Upper lobe of right lung (tissue), 1 donor: Measurements from ENCODE around the gene DHDH. TPM values are rescaled to one million over a fixed set of nuclear protein-coding genes. Genes with fewer than 3 reads are reported as not detected.
"Not testable (repeated sequence)": the region's sequence is repeated elsewhere in the genome, so short reads cannot be mapped to it uniquely, and the experiment has no call there.

Experiments
- ATAC-seq: fragments of 200-7000 bp; cut with Tn5 transposase; one replicate; pipeline ENCODE4 v1.9.1; 2020; ENCODE audit warnings: mild to moderate bottlenecking, moderate library complexity
- DNase-seq: peaks from one replicate; pipeline ENCODE4 v3.0.0-alpha.2; 2020
- H3K27ac ChIP-seq: fragments of 200-600 bp; one replicate; pipeline ENCODE4 v1.8.0; 2022
- H3K27me3 ChIP-seq: fragments of 200-600 bp; one replicate; pipeline ENCODE4 v1.8.0; 2022; ENCODE audit warnings: mild to moderate bottlenecking
- H3K36me3 ChIP-seq: fragments of 200-600 bp; one replicate; pipeline ENCODE4 v1.8.0; 2022
- H3K4me1 ChIP-seq: fragments of 200-600 bp; one replicate; pipeline ENCODE4 v1.8.0; 2022
- H3K4me3 ChIP-seq: fragments of 200-600 bp; one replicate; pipeline ENCODE4 v1.8.0; 2022; ENCODE audit warnings: mild to moderate bottlenecking
- H3K9me3 ChIP-seq: fragments of 200-600 bp; one replicate; pipeline ENCODE4 v1.8.0; 2022
- intact Hi-C: fragments of 100-400 bp; cut with DNase I; formaldehyde crosslinking; loops from one replicate; pipeline ENCODE4 v1.11.0; 2022
- long read RNA-seq: library from polyadenylated mRNA; unstranded; transcript quantifications from one replicate; pipeline ENCODE4 v2.0.0, GENCODE V29; 2021
- total RNA-seq: library from RNA; stranded (reverse); fragmentation: NEBNext Ultra II Directional; extraction: Animal tissue kit (Norgen Biotek cat#: 25700); gene quantifications from one replicate; pipeline ENCODE4 v1.2.1, GENCODE V29; 2021
- TF ChIP-seq, protein P1 (sequence below): fragments of 200-600 bp; IDR thresholded peaks from one replicate; pipeline ENCODE4 v1.8.0; 2022; ENCODE audit warnings: antibody characterized with exemption
- donor health status: DM: no; HTN: yes; CAD: no; lungs with severe emphysema.

Gene DHDH
- 3.0 TPM for total RNA-seq
- long read RNA-seq, partial matches to known transcripts = 1 of 2 reads
- long read RNA-seq, other reads (novel, unspliced or antisense) = 0 of 2 reads

DNA sequence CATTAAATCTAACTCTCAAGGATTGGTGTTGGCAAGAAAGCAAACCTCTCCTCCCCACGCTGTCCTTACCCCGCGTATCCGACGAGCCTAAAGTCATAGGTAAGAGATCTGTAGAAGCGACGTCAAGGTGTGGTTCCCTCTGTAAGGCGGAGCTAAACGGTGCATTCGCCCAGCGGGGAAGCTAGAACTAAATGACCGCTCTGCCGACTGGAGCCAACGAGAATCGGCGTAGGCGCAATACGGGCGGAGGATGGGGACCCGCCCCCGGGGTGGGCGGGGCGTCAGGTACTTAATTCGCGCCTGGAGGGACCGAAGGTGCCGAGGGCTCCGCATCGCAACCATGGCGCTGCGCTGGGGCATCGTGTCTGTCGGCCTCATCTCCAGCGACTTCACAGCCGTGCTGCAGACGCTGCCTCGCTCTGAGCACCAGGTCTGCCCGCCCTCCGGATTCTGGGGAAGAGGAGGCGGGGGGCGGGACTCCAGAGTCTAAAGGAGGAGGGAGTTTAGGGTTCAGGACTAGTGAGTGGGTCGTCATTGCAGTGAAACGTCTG lies at the start of gene DHDH:
Gene DHDH (plus strand): TSS at position 318 of the 551 bp plus-strand sequence. CDS start 23 bp downstream, at position 341.
- H3K36me3 ChIP-seq = no peaks in the 10 kb centered on the region
- H3K9me3 ChIP-seq = no peaks in the 10 kb centered on the region
- intact Hi-C loops = no loop called here
- peaks cover 10% of the 10 kb centered on the region for H3K4me1 ChIP-seq
- DNase-seq (peak; percentile 95), ATAC-seq (peak; percentile 96)
- TF ChIP-seq, protein P1, sequence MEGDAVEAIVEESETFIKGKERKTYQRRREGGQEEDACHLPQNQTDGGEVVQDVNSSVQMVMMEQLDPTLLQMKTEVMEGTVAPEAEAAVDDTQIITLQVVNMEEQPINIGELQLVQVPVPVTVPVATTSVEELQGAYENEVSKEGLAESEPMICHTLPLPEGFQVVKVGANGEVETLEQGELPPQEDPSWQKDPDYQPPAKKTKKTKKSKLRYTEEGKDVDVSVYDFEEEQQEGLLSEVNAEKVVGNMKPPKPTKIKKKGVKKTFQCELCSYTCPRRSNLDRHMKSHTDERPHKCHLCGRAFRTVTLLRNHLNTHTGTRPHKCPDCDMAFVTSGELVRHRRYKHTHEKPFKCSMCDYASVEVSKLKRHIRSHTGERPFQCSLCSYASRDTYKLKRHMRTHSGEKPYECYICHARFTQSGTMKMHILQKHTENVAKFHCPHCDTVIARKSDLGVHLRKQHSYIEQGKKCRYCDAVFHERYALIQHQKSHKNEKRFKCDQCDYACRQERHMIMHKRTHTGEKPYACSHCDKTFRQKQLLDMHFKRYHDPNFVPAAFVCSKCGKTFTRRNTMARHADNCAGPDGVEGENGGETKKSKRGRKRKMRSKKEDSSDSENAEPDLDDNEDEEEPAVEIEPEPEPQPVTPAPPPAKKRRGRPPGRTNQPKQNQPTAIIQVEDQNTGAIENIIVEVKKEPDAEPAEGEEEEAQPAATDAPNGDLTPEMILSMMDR = no peak
- no peaks in the 10 kb centered on the region for H3K27me3 ChIP-seq
- H3K27ac ChIP-seq = peak within 1 kb of the TSS; percentile 28
- peak within 1 kb of the TSS; percentile 57 for H3K4me3 ChIP-seq

GRCh38 chr19:48883726-48884125 lies 49.8 kb upstream of the DHDH start:
- Histone ChIP-seq H3K4me3 (no peak overlapping the region), H3K9me3 (no peaks in the 10 kb centered on the region), H3K27ac (no peak overlapping the region), H3K27me3 (no peaks in the 10 kb centered on the region), H3K4me1 (peaks cover 14% of the 10 kb centered on the region), H3K36me3 (no peaks in the 10 kb centered on the region)
- TF ChIP-seq, protein P1 = no peak
- DNase-seq (no peak), ATAC-seq (no peak)
- intact Hi-C loops = no loop called here

GRCh38 chr19:48887861-48888612 lies 45.5 kb upstream of the DHDH start:
- H3K9me3 ChIP-seq = no peaks in the 10 kb centered on the region
- H3K4me1 ChIP-seq = no peaks in the 10 kb centered on the region
- no peak overlapping the region for H3K27ac ChIP-seq
- TF ChIP-seq, protein P1 = no peak
- no peaks in the 10 kb centered on the region for H3K27me3 ChIP-seq
- ATAC-seq = no peak
- no peak for DNase-seq
- no peak overlapping the region for H3K4me3 ChIP-seq
- intact Hi-C loops = no loop called here
- no peaks in the 10 kb centered on the region for H3K36me3 ChIP-seq

- ATAC-seq, H3K4me3 ChIP-seq, H3K9me3 ChIP-seq, DNase-seq, H3K4me1 ChIP-seq, intact Hi-C loops, H3K36me3 ChIP-seq, H3K27me3 ChIP-seq, H3K27ac ChIP-seq: not testable (repeated sequence)
Measured at GRCh38 chr19:48889496-48889895, 44.0 kb upstream of the DHDH start.

DNA sequence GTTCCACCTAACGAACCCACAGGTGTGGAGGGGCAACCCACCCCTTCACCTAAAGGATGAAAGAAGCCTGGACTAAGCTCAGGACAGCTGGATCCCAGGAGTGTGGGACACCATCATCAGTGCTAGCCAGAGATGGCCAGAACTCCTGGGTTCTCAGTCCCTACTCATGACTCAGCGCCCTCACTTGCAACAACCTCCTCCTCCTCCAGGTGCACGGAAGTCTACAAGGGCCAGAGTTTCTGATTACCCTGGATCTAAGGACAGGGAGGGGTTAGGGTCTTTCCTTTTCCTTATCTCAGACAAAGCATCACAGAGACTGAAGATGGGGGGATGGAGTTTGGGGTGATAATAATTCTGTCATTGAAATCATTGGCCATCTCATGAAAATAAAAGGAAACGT lies 42.9 kb upstream of the DHDH start:
- TF ChIP-seq, protein P1 = no peak
- peaks cover 2% of the 10 kb centered on the region for H3K4me1 ChIP-seq
- no peak overlapping the region for H3K4me3 ChIP-seq
- intact Hi-C loops = no loop called here
- DNase-seq (no peak), ATAC-seq (peak; percentile 19)
- no peaks in the 10 kb centered on the region for H3K9me3 ChIP-seq
- no peaks in the 10 kb centered on the region for H3K36me3 ChIP-seq
- H3K27ac ChIP-seq = no peak overlapping the region
- H3K27me3 ChIP-seq = no peaks in the 10 kb centered on the region

GRCh38 chr19:48895226-48895625 lies 38.3 kb upstream of the DHDH start:
- no peak overlapping the region for H3K4me3 ChIP-seq
- intact Hi-C loops = no loop called here

More at GRCh38 chr19:48895226-48895625, 38.3 kb upstream of the DHDH start:
- no peak for DNase-seq
- Histone ChIP-seq H3K27ac (no peak overlapping the region), H3K9me3 (no peaks in the 10 kb centered on the region), H3K4me1 (peaks cover 14% of the 10 kb centered on the region), H3K36me3 (no peaks in the 10 kb centered on the region), H3K27me3 (no peaks in the 10 kb centered on the region)
- TF ChIP-seq, protein P1 = no peak
- no peak for ATAC-seq
